ENCODE results near the gene SETD5.

DNA sequence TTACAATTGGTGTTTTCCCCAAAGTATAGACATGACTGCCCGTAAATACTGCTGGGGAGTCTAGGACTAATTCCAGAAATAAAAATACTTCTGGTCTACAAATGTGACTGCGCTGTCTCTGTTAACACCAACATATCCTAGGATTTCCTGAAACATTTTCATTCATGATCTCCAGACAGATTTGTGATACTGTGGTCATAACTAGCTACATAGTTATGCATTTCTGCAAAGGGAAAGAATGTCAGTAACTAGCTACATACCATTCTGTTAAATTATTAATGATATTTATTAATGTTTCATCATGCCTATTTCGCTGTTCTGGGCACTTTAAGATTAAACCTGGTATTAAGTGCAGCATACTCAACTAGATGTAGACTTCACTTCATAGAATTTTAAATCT, 33.3 kb downstream of the SETD5 start:
- TF ChIP-seq CTCF (conservative IDR thresholded peaks at IDR 0.05 in 1 of 2, IDR thresholded peaks at IDR 0.05 in 1 of 2; ENCODE audit: low read depth in 1 of 2, low read length in 2 of 2) (no peak), EZH2 (IDR thresholded peaks at IDR 0.05; ENCODE audit: low read length, missing control alignments) (no peak)

Measured in fibroblast of lung (primary cell).